Chondrocyte (in vitro differentiated cells): ENCODE results near the gene HLA-G. TPM values are rescaled to one million over a fixed set of nuclear protein-coding genes. Genes with fewer than 3 reads are reported as not detected.
A peak's percentile ranks its signal among the peaks of the same experiment; 100 is the strongest.

Experiments
- DNase-seq: peaks from one replicate; pipeline ENCODE4 v3.0.0; 2021; ENCODE audit warnings: mixed read lengths, low spot score
- H3K27ac Mint-ChIP-seq: one replicate; pipeline ENCODE4 v1.8.0; 2021; ENCODE audit warnings: mild to moderate bottlenecking, moderate library complexity, mixed read lengths; ENCODE audit not compliant: unreplicated experiment
- H3K27me3 Mint-ChIP-seq: 2 replicates; pipeline ENCODE4 v1.8.0; 2021; ENCODE audit warnings: low read depth, mixed read lengths
- H3K36me3 Mint-ChIP-seq: 2 replicates; pipeline ENCODE4 v1.8.0; 2021; ENCODE audit warnings: low read depth, mixed read lengths
- H3K4me1 Mint-ChIP-seq: 2 replicates; pipeline ENCODE4 v1.8.0; 2021; ENCODE audit warnings: low read depth, mild to moderate bottlenecking, mixed read lengths
- H3K4me3 Mint-ChIP-seq: one replicate; pipeline ENCODE4 v1.8.0; 2021; ENCODE audit warnings: mild to moderate bottlenecking, moderate library complexity, mixed read lengths; ENCODE audit not compliant: unreplicated experiment
- H3K9me3 Mint-ChIP-seq: 2 replicates; pipeline ENCODE4 v1.8.0; 2021; ENCODE audit warnings: low read depth, mixed read lengths
- total RNA-seq: library from RNA; stranded (reverse); gene quantifications from 3 replicates; pipeline ENCODE4 v1.2.1, GENCODE V29; 2021
- TF ChIP-seq, protein P1 (sequence below): fragments of 200-600 bp; sonication (generic); IDR thresholded peaks from 2 replicates; pipeline ENCODE4 v1.5.0; 2021; ENCODE audit warnings: antibody characterized with exemption, mild to moderate bottlenecking, moderate library complexity

HLA-G gene
- total RNA-seq, 1 donor from 2014 or later = 0.30 TPM

DNA sequence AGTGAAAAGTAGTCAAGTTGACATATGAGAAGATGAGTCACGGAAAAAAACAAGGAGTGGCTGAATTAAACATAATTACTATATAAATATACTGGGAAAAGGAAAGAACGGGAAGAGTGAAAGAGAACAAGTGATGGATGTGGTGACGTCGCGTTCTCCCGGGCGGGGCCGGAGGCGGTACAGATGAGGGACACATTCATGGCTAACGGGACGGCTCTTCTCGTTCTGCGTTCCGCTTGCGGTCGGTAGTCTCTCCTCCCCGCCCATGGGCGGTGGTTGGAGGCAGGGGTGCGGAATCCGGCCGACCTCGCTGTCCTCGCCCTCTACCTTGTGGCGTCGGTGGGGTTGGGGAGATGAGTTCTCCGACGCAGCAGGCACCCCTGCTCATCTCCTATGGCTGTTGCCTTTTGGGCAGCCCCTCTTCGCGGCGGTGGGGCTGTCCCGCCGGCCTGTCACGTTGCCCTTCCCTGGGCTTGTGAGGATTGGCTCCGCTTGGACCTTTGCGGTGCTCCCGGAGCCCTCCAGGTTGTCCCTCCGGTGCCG, 22.5 kb downstream of the HLA-G start:
- peaks cover 68% of the 10 kb centered on the region for H3K27me3 Mint-ChIP-seq
- H3K36me3 Mint-ChIP-seq = no peaks in the 10 kb centered on the region
- H3K4me3 Mint-ChIP-seq = no peak overlapping the region
- TF ChIP-seq, protein P1, sequence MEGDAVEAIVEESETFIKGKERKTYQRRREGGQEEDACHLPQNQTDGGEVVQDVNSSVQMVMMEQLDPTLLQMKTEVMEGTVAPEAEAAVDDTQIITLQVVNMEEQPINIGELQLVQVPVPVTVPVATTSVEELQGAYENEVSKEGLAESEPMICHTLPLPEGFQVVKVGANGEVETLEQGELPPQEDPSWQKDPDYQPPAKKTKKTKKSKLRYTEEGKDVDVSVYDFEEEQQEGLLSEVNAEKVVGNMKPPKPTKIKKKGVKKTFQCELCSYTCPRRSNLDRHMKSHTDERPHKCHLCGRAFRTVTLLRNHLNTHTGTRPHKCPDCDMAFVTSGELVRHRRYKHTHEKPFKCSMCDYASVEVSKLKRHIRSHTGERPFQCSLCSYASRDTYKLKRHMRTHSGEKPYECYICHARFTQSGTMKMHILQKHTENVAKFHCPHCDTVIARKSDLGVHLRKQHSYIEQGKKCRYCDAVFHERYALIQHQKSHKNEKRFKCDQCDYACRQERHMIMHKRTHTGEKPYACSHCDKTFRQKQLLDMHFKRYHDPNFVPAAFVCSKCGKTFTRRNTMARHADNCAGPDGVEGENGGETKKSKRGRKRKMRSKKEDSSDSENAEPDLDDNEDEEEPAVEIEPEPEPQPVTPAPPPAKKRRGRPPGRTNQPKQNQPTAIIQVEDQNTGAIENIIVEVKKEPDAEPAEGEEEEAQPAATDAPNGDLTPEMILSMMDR = no peak
- H3K27ac Mint-ChIP-seq = no peak overlapping the region
- DNase-seq = no peak
- no peaks in the 10 kb centered on the region for H3K9me3 Mint-ChIP-seq
- H3K4me1 Mint-ChIP-seq = no peaks in the 10 kb centered on the region

DNA sequence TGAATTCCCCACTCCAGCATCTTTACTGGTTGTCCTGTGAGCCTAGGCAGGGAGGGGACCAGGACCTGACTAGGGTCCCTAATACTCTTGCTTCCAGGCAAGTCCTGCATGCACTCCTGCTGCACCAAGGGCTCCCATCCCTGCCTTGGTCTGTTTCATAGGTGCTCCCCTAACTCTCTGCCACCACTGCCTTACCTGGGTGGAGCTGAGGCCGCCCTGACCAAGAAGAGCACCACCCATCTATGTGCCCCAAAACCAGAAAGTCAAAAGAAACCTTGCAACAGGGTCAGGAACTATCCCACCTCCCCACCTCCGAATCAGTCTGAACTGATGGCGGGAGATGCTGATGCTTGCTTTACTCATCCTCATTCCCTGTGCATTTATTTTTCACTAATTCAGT, 23.6 kb downstream of the HLA-G start:
- Mint-ChIP-seq H3K4me1 (no peaks in the 10 kb centered on the region), H3K4me3 (no peak overlapping the region), H3K36me3 (no peaks in the 10 kb centered on the region), H3K9me3 (no peaks in the 10 kb centered on the region), H3K27me3 (peaks cover 67% of the 10 kb centered on the region), H3K27ac (no peak overlapping the region)
- DNase-seq = no peak
- TF ChIP-seq, protein P1 = no peak

DNA sequence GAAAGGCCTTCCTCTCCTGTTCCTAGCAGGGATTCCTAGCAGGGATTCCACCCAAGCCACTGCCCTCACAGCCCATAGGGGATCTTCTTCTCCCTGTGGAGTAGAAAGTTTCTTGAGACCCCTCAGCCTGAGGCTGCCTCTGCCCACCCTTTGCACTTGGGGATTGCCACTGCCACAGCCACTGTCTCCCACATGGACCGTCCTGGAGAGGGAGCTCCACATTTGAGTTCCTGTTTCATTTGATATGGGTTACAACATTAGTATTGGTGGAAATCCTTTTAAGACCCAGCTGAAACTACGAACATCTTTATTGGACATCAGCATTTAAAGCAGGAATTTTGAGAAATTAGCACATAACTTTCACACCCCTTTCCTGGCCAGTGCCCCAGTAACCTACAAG, 25.6 kb downstream of the HLA-G start:
- no peaks in the 10 kb centered on the region for H3K36me3 Mint-ChIP-seq
- H3K27me3 Mint-ChIP-seq = peaks cover 67% of the 10 kb centered on the region
- H3K9me3 Mint-ChIP-seq = no peaks in the 10 kb centered on the region
- no peak overlapping the region for H3K4me3 Mint-ChIP-seq
- no peaks in the 10 kb centered on the region for H3K4me1 Mint-ChIP-seq
- no peak overlapping the region for H3K27ac Mint-ChIP-seq
- TF ChIP-seq, protein P1 = peak; percentile 40
- DNase-seq = no peak

DNA sequence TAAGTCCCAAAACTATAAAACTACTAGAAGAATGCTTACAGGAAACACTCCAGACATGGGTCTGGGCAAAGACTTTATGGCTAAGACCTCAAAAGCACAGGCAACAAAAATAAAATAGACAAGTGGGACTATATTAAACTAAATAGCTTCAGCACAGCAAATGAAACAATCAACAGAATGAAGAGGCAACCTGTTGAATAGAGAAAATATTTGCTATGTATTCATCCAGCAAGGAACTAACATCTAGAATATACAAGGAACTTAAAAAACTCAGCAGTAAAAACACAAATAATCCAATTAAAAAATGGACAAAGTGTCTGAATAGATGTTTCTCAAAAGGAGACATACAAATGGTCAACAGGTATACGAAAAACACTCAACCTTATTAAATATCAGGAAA, 30.4 kb downstream of the HLA-G start:
- peaks cover 53% of the 10 kb centered on the region for H3K27me3 Mint-ChIP-seq
- no peaks in the 10 kb centered on the region for H3K36me3 Mint-ChIP-seq
- H3K27ac Mint-ChIP-seq = no peak overlapping the region
- TF ChIP-seq, protein P1 = no peak
- H3K4me1 Mint-ChIP-seq = no peaks in the 10 kb centered on the region
- no peak overlapping the region for H3K4me3 Mint-ChIP-seq
- H3K9me3 Mint-ChIP-seq = peaks cover 3% of the 10 kb centered on the region
- DNase-seq = no peak

DNA sequence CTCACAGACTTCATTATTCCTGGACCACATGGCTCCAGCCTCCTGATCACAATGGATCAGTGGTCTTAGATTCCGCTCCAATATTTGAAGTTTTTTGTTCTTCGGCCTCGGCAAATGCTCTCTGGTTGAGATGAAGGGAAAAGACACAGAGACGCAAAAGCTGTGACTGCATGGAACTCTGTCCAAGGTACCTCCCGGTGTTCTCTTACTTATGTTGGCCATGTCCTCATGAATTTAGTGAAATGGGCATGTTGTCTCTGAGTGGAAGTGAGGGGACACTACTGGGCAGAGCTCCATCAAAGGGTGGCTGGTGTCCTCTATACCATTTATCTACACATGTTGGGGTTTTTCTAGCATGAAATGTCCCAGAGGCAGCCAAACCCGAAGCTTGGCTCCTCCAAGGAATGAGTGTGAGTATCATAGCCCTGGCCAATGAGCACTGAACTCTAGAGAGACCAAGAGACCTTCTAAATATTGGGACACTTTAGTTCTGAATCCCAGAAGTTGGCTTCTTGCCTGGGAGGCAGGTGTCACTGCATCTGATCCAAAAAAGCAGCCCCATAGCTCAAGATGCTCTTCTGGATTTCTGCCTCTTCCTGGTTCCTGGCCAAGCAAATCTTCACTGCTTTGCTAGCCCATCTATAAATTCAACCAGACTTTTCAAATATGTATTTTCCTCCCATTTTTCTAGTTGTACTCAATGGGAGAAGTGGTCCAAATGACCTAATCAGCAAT, 34.1 kb downstream of the HLA-G start:
- peaks cover 3% of the 10 kb centered on the region for H3K9me3 Mint-ChIP-seq
- TF ChIP-seq, protein P1 = no peak
- H3K27ac Mint-ChIP-seq = no peak overlapping the region
- no peaks in the 10 kb centered on the region for H3K4me1 Mint-ChIP-seq
- DNase-seq = no peak
- H3K27me3 Mint-ChIP-seq = peaks cover 51% of the 10 kb centered on the region
- no peak overlapping the region for H3K4me3 Mint-ChIP-seq
- H3K36me3 Mint-ChIP-seq = no peaks in the 10 kb centered on the region
